HL-60/S4 treated with phorbol 12-myristate 13-acetate at 8.2 ng/mL for 4 days and 3 days (cell line): Measurements from ENCODE around the gene UBTF.

Experiments used
- in situ Hi-C: fragments of 300-500 bp; cut with MboI; formaldehyde crosslinking; loops from 2 replicates; pipeline ENCODE4 v1.15.0; 2022; ENCODE audit warnings: low sequenced_read_pairs

The UBTF gene

DNA sequence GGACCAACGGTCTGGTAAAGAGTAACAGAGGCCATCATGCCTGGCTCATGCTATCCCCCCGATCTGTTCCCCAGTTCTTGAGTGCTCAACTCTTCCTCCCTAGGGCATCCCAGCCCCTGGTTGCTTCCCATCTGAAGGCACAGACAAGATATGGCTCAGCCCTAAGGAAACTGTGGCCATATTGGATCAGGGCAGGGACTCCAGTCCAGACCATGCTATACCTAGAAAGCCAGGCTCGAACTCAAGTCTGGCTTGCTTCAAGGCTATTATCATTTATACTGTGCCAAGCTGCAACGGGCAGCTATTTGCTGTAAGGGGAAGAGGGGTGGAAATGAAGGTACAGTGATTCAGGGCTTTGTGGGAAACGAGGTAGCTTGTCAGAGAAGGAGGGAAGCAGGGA is 2.8 kb downstream of the UBTF start:
- in situ Hi-C loops: loop anchor here (25.0 kb wide), 1 partner anchor 296 kb away; the partner anchor contains the start of gene GPATCH8

DNA sequence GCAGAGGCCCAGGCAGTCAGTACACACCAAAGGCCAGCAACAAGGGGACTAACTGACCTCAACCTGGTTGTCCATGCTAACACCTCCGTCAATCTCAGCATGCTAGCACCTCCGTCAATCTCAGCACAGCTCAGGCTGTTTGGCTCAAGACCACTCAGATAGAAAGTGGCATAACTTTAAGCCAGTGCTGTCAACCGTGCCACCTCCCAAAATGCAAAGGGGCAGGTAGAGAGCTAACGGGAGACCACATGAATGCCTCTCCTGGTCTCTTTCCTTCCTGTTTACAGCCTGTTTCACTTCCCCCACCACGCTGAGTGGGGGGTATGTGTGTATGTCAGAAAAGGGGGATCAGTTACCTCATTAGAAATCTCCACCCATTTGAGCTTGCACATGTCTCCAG is 3.3 kb downstream of the UBTF start:
- in situ Hi-C loops: loop anchor here (25.0 kb wide), 1 partner anchor 296 kb away; the partner anchor contains the start of gene GPATCH8

DNA sequence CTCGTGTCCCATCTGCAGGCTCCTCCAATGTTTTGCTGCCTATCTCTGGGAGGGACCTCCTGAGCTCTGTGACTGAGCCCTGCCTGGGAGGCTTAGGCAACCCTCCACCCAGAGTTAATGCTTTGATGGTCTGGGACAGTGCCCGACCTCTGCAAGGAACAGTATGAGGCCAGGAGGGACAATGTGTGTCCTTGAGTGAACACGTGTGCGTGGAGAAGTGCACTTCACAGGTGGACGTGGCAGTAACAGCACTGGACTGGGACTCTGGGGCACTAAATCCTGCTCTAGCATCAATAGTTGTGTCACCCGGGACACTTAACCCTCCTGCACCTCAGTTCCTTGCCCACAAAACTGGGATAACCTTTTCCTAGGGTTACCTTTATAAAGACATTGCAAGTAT is 4.6 kb downstream of the UBTF start:
- in situ Hi-C loops: loop anchor here (25.0 kb wide), 1 partner anchor 297 kb away; the partner anchor contains the start of gene GPATCH8

DNA sequence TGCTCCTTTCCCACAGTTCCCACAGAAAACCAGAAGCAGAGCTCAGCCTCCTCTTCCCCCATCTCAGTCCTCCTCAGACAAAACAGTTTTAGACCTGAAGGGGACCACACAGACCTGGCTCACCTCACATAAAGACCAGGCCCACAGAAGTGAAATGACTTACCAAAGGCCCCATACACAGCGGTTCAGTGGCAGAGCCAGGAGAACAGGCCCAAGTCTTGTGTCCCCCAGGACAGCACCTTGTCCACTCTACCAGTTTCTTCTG is 5.3 kb downstream of the UBTF start:
- in situ Hi-C loops: loop anchor here (25.0 kb wide), 1 partner anchor 298 kb away; the partner anchor contains the start of gene GPATCH8

DNA sequence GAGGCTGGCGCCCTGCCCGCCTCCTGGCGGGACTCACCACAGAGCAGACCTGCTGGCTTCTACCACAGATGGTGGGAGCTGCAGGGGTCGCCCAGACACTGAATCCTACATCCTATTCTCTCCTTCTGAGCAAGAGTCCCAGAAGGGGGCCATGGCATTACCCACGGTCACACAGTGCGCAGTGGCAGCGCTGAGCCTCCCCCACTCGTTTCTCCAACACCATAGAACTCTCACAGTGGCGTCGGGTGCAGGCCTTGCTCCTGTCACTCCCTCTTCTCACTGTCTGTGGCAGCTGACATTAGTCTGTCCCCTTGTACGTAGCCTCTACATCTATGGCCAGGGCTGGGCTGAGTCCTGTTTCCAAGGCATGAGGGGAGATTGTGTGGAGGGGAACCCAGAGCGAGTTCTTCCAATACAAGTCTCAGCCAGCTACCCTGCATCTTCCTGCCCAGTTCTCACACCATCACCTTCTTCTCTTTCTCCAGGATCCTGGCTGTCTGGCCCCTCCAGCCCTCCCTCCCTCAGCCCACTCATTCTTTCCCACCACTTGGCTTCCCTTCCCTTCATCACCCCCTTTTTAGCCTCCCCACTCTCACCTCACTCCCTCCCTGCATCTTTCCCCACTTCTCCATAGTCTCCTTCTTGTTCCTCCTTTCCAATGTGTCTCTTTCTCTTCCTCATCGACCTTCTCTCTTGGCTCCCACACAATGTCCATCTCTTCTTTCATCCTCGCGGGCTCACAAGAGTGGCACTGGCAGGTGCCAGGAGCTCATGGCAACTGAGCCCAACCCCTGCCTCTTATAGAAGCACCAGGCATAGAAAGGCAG is 5.9 kb downstream of the UBTF start:
- in situ Hi-C loops: loop anchor here (25.0 kb wide), 1 partner anchor 299 kb away; the partner anchor contains the start of gene GPATCH8

DNA sequence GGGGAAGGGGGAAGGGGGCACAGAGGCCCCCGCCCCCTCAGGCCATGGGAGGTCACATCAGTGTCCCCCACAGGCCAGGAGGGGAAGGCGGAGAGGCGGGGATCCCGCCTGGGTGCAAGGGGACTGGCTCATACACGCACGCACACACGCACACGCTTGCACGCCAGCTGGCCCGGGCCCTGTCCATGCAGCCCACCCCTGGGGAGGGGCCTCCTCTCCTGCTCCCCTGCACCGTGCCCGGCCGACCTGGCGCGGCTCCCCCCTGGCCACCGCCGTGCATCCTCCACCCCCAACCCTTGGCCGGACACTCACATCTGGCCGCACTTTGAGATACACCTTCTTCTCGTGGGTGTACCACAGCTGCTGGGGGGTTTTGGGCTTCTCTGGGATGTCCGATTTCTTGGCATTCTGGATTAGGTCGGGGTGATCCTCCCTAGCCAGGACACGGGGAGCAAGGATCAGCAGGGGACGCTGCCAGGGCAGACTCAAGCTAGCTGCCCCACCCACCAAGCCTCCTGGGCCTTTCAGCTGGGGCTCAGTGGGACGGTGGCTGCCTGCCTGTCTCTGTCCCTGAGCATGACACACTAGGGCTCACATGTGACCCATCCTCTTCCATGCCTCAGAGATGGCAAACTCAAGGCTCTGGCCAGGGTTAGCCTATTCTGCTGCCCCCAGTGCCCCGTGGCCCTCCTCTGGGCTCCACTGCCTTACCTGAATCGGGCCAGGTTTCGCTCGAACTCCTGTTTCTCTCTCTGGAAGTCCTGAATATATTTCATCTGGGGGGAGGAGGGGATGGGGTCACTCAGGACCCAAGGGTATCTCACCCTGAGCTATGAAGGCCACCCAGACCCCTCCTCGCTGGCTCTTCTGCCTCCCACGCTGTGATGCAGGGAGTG is 6.7 kb downstream of the UBTF start:
- in situ Hi-C loops: loop anchor here (25.0 kb wide), 1 partner anchor 300 kb away; the partner anchor contains the start of gene GPATCH8

DNA sequence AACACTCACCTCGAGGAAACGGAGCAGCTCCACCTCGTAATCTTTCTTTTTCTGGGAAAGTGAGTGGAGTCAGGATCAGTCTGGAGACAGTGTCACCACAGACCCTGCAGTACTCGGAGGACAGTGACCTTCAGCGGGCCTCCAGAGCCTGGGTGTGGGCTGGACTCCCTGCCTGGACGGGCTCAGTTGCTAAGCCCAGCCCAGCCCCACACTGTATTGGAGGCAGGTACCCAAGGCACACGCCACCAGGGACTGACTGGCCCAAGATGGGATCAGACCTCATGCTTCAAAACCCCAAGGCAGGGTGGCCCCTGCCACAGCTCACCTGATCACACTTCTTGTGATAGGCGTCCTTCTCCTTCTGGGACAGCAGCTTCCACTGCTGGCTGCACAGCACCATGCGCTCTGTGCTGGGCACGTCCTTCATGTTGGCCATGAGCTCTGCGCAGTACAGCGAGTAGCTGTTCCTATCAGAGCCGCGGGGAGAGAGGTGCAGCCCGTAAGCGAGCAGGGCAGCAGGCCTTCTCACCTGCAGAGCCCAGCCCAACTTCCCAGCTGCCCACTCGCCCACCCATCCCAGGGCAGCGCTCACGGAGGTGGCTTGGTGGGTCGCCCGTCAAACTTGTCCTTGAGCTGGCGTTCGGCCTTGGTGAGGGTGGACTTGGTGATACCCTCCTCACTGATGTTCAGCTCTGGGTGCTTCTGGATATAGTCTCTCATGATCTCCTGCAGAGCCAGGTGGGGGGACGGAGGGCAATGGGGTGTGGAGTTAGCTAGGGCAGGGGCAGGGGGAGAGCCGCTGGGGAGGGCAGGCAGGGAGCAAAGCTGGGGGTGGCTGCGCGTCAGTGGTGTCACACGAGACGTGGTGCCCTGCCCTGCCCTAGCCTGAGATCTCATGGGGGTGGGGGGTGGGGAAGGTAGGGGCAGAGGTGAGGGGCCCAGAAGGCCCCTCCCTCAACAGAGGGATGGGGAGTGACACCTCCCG is 7.9 kb downstream of the UBTF start:
- in situ Hi-C loops: loop anchor here (25.0 kb wide), 1 partner anchor 301 kb away; the partner anchor contains the start of gene GPATCH8

DNA sequence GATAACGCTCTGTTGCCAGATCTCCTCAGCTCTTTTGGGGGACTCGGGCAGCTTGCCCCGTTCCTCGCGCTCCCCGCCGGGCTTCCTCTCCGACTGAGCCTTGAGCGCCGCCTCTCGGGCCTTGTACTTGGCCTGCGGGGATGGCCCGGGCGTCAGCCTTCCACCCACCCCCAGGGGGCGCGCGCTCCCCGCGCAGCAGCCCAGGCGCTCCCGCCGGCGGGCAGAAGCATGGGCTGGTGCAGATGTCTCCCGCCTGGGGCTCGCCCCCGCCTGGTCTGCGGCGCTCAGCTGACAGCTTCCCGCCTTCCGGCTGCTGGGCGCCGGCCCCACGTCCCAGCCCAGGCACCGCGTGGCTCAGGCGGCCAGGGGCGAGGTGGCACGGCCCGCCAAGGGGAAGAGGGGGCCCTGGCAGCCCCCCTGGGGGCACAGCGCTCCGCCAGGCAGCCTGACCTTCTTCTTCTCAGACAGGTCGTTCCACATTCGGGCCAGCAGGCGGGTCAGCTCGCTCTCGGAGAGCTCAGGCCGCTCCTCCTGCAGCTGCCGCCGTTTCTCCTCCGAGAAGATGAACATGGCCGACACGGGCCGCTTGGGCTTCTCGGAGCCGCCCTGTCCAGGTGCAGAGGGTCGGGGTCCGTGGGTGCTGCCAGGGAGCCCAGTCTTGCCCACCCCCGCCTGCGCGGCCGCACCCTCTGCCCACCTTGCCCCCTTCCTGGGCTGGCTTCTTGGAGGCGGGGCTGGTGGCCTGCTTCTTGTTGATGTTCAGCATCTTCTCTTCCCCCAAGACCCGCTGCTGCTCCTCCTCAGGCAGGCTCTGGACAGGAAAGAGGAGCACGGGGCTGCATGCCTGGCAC is 8.9 kb downstream of the UBTF start:
- in situ Hi-C loops: loop anchor here (25.0 kb wide), 1 partner anchor 302 kb away; the partner anchor contains the start of gene GPATCH8

DNA sequence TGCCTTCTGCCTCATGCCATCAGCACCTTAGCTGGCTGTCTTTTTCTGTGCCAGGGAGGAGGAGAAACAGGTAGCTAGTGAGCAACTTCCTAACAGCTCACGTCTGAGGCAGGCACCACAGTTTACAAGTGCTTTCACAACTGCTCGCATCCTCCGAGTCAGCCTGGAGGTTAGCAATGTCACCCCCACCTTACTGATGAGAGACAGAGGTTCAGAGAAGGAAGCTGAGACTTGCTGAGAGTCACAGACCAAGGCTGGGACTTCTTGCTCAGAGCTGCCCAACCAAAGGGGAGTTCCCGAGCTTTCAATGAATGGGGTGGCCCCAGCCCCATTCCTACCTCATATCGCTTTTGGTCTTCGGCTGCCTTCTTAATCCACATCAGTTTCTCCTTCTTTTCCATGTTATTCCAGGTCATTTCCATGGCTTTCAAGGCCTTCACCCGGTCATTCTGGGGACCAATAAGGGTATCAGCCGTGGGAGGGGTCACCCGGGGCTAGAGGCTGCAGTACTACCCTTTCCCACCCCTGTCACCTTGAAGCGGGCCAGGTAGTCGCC is 9.6 kb downstream of the UBTF start:
- in situ Hi-C loops: loop anchor here (25.0 kb wide), 1 partner anchor 302 kb away; the partner anchor contains the start of gene GPATCH8

DNA sequence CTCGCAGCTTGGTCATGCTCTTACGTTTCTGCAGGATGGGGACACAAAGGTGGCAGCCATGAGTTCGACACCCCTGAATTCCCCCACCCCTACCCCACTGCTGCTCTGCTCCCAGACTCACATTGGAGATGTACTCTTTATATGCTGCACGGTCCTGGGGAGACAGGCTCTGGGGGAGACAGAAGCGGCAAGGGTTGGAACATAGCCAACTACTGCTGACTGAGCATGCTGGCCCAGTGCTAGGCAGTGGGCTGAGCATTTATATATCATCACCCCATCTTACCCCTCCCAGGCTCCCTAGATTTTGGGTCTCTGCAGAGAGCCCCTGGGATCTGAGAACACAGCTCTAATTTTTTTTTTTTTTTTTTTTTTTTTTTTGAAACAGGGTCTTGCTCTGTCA is 11.7 kb downstream of the UBTF start:
- in situ Hi-C loops: loop anchor here (25.0 kb wide), 1 partner anchor 305 kb away; the partner anchor contains the start of gene GPATCH8

DNA sequence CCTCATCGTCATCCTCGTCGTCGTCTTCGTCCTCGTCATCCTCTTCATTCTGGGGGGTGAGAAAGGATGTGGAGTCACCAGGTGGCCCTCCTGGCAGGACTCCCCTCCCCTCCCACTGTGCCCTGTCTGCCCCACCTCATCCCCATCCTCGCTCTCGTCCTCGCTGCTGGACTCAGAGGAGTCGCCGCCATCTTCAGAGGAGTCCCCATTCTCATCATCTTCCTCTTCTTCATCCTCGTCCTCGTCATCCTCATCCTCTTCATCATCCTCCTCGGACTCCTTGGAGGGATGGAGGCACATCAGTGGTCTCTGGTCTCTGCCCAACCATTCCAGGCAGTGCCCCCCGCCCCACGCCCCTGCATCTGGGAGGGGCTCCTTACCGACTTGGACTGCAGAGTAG is 12.2 kb downstream of the UBTF start:
- in situ Hi-C loops: loop anchor here (25.0 kb wide), 1 partner anchor 305 kb away; the partner anchor contains the start of gene GPATCH8

DNA sequence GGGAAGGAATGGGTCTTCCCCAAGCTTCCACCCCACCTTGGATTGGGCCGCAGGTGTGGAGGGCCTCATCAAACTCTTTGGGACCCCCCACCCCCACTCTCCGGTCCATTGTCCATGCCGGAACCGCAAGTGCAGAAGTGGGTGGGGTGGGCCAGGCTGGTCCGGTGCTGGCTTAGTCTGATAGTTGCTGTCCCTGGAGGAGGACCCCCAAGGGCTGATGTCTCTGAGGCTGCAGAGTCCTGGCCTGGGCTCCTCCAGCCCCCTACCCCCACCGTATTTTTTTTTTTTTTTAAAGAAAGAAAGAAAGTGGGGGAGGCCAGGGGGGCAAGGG is 12.7 kb downstream of the UBTF start:
- in situ Hi-C loops: loop anchor here (25.0 kb wide), 1 partner anchor 306 kb away; the partner anchor contains the start of gene GPATCH8

DNA sequence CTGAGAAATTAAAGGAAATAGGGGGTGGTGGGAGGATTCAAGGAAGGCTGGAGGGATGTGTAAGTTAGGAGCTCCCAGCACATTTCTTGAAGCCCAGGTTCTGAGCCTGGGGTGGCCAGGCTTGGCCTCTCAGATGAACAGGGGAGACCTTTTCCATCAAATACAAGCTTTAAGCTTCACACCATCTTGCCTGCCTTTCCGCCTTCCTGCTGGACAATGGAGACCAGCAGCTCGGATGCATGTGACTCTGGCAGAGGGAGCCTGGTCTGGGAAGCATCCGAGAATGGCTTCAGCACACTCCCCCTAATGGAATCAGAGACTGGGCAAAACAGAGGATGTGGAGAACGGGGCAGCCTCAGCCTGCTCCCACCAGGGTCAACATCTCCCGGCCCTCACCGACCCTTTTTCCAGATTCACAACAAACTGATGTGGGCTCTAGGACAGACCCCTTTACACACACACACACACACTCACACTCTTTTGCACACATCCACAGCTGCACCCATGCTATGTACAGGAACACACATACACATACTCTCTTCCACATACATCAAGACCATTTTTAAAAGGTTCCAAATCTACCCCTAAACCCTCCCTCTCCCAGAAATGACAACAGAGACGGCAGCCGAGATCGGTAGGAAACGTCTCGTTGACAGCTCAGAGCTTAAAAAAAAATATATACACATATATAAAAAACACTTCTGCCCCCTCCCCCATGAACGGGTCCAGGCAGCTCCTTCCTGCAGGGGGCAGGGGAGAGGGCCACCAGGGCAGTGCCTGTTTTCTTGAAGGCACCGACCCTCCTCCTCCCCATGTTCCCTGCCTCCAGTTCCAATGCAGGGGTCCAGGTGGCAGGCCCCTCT is 13.3 kb downstream of the UBTF start:
- in situ Hi-C loops: loop anchor here (25.0 kb wide), 1 partner anchor 306 kb away; the partner anchor contains the start of gene GPATCH8

DNA sequence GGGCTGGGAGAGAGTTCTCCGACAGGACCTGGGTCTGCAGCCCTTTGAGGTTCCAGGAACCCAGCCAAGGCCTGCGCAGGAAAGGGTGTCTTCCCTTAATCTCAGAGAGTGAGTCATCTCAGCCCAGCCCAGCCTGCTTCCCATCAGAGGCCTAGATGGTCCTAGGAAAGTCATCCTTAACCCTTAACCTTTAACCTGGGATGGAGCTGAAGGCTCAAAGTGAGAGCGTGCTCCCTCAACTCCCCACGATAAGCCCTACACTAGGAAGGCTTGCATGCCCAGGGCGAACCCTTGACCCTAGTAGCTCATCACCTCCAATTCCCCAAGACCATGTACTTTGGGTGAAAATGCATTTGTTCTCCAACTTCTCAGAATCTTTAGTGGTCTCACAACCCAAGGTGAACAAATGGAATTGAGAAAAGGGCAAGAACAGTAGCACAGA is 15.0 kb downstream of the UBTF start:
- in situ Hi-C loops: loop anchor here (25.0 kb wide), 1 partner anchor 308 kb away; the partner anchor contains the start of gene GPATCH8

DNA sequence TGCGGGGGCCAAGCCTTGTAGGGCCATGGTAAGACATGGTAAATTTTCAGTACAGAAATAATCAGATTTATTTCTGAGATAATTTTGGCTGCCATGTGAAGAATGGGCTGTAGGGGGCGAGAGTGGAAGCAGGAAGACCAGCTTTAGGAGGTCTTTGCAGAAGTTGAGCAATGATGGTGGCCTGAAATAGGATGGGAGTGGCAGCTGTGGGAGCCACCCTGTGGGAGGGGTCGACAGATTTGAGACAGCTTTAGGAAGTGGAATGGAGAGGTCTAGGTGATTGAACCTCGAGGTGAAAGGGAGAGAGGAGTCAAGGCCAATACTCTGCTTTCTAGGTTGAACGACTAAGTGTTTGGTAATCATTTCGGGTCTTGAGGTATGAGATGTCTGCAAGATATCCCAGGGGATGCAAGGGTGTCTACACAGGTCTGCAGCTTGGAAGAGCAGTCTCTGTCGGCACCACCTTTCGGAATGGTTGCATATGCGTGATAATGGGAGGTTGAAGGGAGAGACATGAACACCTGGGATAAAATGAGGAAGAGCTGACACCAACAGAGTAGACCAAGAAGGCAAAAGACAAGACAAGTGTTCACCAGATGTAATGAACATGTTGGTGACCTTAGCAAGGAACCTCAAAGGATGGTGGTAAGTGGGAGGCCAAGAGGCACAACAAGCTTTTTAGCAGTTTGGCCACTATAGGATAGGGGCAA is 15.6 kb downstream of the UBTF start:
- in situ Hi-C loops: loop anchor here (25.0 kb wide), 1 partner anchor 308 kb away; the partner anchor contains the start of gene GPATCH8

DNA sequence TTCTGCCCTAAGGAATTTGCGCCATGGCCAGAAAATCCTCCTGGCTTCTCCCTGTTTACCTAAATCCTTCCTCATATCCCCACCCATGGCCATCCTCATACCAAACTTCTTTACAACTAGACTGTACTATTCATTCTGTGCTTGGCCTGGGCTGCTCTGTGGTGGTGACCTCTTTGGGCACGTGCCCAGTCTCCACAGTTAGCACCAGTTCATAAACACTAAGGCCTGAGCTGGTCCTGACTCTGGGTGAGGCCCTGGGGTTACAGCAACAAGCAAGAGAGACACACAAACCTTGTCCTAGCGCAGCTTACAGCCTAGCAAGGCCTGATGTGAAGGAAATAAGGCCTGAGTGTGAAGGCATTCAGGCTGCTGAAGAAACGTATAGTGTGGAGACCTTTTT is 16.7 kb downstream of the UBTF start:
- in situ Hi-C loops: loop anchor here (25.0 kb wide), 1 partner anchor 310 kb away; the partner anchor contains the start of gene GPATCH8
